Epidermal melanocyte (primary cell): ENCODE data around the gene C12orf56.
"Not testable (repeated sequence)": the region's sequence is repeated elsewhere in the genome, so short reads cannot be mapped to it uniquely, and the experiment has no call there.

Experiments used
- DNase-seq: peaks from one replicate; pipeline ENCODE4 v3.0.0; 2011; ENCODE audit warnings: low spot score; ENCODE audit not compliant: insufficient read length

The C12orf56 gene

DNA sequence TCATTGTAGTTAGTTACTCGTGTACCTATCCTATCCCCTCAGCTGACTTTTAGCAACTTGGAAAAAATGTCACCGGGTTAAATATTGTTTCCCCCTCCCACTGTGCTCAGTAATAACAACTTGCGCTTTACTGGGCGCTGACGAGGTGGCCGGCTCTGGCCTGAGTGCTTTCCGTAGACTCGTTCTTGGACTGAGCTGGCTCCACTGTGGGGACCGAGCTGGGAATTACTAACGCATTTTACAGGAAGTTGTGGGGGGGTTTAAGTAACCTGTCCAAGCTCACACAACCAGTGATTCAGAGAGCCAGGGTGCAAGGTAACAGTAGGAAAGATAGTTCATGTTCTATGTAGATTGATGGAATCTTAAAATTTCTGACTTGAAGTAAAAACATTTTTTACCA lies 86.0 kb downstream of the C12orf56 start:
- no peak for DNase-seq

DNA sequence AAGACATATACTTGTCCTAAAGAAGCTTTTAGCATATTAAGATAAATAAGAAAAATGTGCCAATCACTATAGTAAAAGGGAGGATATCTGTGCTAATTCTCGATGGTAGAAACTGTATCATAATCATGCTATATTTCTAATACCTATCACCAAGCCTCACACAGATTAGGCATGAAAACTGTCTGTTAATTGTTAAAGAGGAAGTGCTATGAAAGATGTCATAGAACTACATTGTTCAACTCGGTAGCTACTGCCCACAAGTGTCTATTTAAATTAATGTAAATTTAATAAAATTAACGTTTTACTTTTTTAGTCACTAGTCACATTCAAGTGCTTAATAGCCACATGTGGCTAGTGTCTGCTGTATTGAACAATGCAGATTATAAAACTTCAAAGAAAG lies 90.9 kb downstream of the C12orf56 start:
- no peak for DNase-seq

DNA sequence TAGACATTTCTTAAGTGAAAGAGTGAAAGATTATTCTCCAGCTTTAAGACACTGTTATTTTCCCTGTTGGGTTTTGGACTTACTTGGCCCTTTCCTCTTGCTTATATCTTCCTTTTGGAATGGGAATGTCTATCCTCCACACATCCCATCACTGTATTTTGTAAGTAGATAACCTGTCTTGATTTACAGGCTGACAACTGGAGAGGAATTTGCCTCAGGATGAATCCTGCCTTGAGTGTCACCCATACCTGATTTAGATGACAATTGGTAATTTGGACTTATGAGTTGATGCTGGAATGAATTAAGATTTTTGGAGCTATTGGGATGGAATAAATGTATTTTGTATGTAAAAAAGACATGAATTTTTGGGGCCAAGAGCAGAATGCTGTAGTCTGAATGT lies 94.3 kb downstream of the C12orf56 start:
- no peak for DNase-seq

DNA sequence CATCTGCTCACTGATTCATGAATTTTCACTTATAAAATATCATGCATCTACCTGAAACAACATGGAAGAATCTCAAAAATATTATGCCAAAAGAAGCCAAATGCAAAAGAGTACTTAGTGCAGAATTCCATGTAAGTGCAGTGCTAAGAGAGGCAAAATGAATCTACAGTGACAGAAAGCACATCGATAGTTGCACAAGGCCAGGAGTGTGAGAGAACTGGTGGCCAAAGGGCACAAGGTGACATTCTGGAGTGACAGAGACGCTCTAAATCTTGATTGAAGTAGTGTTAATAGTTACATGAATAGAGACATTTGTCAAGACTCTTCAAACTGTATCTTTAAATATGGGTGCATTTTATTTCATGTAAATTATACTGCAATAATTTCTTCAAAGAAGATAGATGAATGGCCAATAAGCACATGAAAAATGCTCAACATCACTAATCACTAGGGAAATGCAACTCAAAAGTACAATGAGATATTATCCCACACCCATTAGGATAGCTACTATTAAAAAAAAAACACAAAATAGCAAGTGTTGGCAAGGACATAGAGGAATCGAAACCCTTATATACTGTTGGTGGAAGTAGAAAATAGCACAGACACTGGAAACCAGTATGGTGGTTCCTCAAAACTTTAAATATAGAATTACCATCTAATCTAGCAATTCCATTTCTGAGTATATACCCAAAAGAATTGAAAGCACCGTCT lies 96.7 kb downstream of the C12orf56 start:
- no peak for DNase-seq

DNA sequence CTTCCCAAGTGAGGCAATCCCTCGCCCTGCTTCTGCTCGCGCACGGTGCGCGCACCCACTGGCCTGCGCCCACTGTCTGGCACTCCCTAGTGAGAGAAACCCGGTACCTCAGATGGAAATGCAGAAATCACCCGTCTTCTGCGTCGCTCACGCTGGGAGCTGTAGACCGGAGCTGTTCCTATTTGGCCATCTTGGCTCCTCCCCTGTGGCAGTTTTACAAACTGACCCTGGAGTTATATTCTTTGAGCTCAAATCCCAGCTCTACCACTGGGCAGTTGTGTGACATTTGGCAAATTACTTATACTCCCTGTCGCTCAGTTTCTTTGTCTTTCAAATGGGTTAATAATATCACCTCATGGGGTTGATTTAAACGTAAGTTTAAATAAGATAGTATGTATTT lies 97.4 kb downstream of the C12orf56 start:
- DNase-seq = not testable (repeated sequence)

DNA sequence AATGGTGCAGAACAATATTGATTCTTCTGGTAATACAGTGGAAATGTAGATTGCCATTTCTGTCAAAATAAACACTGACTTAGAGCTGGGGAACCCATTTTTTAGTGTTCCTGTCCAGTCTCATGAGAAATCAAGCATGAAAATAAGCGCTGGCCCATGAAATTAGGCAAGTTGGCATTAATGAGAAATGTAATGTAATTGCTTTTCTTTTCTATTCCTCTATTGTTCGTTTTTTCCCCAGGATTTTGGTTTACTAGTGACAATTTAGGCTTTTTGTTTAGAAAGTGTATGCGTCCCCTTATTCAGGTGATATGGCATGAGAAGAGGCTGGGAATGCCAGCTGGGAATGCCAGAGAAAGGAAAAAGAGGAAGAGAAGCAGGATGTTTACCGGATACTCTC lies 104.0 kb downstream of the C12orf56 start:
- no peak for DNase-seq

DNA sequence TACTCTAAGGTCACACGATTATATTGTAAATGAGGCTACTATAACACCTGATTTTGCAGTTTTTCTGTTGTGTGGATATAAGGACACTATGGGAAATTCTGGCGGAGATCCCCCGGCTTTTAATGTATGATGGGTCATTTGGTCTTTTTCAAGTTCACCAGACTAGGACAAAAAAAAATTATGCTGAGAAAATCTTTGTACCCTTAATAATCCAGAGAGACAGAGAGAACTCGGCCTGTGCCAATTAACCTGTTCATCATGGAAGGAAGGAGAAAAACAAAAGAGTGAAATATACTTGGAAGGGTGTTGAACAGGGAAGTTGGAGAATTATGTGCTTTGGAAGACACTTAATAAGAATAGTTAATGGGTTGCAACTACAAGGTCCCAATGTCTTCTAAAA lies 106.3 kb downstream of the C12orf56 start:
- no peak for DNase-seq

DNA sequence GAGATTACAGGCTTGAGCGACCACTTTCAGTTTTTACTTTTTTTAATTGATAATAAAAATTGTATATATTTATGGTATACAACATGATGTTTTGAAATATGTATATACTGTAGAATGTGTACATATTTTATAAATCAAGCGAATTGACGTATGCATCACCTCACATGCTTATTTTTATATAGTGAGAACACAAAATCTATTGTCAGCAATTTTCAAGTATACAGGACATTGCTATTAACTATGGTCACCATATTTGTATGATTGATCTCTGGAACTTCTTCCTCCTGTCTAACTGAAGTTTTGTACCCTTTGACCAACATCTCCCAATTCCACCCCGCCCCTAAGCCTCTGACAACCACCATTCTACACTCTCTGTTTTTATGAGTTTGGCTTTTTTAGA lies 112.1 kb downstream of the C12orf56 start:
- DNase-seq = no peak

DNA sequence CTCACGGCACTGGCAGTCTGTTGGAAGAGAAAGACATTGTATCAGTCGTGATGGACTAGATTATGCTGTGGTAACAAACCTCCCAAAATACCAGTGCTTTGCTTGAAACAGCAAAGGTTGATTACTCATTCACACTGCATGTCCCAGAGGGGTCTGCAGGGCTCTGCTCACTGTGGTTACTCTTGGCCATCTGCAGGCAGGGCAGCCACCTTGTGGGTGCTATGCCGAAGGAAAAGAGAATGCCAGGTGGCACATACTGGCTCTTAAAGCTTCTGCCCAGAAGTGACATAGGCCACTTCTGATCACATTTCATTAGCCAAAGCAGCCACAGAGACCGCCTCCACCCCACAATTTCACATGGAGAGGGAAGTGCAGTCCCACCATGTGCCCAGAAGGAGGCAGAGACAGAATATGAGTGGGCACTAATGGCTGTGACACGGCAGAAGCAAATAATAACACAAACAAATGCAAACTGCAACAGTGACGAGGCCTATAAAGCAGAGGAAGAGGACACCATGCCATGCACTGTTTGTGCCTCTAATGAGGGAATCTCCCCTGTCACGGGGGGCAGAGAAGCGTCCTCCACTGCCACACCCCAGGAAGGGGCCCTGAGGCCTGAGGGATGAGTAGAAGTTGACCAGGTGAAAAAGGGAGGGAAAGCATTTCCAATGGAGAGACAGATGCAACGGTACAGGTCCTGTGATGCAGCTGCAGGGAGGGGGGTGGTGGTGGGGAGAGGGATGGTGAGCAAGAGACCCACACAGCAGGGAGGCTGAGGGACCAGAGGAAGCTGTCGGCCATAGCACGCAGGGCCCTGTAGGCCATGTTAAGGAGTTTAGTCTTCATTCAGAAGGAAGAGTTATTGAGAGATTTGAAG lies 116.8 kb downstream of the C12orf56 start:
- DNase-seq = no peak

DNA sequence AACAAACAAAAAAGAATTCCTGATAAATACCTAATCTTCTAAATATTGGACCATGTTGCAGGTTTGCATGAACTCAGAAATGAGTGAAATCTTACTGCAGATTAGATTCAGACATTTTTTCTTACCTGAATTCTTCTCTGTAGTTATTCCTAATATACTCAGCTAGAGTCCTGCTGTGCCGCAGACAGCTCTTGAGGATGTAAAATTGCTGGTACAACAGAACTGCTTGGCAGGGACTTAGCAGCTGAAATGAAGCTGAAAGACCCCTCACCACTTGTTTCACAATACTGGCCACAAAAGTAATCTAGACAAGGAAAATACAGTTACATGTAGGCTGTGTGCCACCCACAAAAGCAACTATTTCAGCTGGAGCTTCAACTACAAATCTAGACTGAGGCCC lies 120.1 kb downstream of the C12orf56 start:
- no peak for DNase-seq

DNA sequence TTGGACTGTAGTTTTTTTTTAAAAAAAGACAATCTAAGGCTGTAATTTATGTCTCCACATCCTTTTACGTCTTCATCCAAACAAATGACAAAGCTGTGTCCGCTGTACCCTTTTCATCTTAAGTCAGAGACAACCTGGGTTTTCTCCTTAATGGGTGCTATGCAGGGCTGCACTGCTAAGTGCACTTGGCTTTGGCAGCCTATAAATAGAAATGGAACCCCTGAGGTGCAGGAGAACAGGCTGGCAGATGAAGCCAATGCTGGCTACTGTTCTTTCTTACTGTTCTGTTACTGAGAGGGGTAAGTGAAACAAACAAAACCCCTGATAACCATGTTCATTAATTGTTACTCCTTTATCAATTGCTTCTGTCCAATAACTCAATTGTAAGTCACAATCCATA lies 121.4 kb downstream of the C12orf56 start:
- DNase-seq = no peak

DNA sequence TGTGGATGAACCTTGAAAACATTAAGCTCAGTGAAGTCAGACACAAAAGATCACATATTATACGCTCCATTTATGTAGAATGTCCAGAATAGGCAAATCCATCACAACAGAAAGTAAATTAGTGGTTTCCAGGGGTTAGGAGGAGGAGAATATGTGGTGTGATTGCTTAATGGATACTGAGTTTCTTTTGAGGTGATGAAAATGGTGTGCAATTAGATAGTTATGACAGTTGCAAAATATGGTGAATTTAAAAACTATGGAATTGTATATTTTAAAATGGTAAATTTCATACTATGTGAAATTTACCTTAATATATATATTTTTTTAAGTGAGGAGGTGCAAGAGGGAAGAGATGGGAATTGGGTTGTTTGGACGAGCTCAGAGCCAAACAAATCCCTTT lies 122.1 kb downstream of the C12orf56 start:
- DNase-seq = no peak

DNA sequence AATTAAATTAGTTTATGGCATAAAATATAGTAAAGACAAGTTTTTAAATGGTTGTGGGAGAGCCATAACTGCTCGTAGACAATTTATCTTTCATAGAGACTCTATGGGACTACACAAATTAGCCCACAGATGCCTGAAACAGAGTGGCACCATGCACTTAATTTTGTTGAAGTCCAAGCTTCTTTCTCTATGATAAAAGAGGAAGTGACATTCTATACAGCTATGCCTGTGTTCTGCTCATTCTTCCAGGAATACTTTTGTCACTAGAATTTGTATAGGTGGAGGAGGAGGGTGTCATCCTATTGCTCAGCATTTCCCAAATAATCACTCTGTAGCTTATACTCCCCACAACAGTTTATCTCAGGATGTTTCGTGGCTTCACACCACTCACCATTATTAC lies 124.7 kb downstream of the C12orf56 start:
- no peak for DNase-seq

DNA sequence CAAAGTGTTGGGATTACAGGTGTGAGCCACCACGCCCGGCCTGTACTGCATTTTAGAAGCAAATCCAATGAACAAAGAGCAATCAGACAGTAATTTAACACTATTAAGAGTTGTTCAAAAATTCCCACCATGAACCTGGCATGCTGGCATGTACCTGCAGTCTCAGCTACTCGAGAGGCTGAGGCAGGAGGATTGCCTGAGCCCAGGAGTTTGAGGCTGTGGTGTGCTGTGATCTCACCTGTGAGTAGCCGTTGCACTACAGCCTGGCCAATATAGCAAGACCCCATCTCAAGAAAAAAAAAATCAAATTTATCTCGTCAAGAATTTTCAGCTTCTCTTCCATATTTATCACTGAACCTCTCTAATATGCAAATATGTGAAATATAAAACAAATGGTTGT lies 128.7 kb downstream of the C12orf56 start:
- DNase-seq = no peak

DNA sequence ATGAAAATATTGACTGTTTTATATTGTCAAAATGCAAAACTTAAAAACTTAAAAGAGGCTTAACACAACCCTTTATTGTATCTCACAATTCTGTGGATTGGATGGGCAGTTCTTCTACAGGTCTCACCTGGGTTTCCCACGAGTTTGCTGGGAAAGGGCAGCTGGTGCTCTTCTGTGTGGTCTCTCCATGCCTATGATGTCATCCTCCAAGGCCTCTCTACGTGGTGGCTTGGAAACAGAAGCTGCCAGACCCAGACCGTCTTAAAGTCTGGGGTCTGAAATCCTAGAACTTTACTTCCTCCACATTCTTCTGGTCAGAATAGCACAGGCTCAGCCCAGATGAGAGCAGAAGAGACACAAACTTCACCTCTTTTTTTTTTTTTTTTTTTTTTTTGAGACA lies 132.0 kb downstream of the C12orf56 start:
- DNase-seq = no peak

DNA sequence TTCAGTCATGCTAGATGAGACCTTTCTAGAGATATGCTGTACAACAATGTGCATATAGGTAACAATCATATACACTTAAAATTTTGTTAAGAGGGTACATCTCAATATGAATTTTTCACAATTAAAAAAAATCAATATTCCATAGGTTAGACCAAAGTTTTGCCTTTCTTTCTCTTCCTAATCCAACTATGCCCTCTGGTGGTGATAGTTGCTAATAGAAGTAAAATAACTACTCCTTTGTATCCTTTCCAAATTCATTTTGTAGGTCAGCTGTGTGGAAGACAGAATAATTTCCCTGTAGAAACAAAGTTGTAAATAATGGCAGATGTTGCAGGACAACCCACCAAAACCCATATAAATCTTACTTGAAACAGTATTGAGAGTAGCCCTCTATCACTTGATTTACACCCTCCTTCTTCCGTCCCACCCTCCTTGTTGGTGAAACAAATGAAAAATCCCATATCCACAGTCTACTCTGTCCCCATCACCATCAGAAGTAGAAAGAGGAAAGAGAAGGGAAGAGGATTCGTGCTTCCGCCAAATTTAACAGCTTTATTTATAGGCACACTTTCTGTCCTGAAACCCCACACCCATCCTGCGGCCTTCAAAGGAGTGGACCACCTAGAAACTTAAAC lies 134.3 kb downstream of the C12orf56 start:
- peak; percentile 17 for DNase-seq

DNA sequence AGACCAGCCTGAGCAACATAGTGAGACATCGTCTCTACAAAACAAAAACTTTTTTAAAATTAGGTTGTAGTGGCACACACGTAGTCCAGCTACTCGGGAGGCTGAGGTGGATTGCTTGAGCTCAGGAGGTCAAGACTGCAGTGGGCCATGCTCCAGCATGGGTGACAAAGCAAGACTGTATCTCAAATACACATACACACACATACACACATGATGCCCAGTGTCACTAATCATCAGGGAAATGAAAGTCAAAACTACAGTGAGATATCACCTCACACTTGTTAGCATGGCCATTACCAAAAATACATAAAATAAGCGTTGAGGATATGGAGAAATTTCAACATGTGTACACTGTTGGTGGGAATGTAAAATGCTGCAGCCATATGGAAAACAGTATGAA lies 135.3 kb downstream of the C12orf56 start:
- DNase-seq = no peak

DNA sequence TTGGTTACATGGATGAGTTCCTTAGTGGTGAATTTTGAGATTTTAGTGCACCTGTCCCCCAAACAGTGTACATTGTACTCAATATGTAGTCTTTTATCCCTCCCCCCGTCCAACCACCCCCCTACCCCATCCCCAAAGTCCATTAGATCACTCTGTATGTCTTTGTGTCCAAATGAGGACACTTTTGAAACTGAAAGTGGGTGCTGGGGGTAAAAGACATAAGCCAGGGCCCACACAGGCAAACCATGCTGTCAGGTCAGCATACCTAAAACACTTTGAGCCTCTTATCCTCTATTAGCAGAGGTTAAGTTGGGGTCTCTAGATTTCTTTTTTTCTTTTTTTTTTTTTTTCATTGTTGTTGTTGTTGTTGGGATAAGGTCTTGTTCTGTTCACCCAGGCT lies 137.2 kb downstream of the C12orf56 start:
- no peak for DNase-seq

DNA sequence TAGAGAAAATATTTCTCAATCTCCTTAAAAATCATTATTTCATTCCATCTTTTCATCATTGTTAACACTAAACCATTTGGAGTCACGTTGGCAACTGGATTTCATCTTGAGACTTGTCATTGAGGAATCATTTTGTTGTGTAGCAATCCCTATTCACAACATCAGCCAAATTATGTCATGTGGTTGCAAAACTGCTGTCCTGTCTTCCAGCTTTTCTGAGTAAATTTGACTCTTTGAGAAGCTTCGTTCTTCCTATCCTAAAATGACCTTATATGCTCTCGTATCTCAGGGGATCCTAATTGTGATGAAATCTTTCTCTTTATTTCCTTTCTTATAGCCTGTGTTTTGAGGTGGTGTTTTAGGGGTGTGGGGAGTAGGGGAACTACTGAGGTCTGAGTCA lies 137.9 kb downstream of the C12orf56 start:
- DNase-seq = peak; percentile 24

DNA sequence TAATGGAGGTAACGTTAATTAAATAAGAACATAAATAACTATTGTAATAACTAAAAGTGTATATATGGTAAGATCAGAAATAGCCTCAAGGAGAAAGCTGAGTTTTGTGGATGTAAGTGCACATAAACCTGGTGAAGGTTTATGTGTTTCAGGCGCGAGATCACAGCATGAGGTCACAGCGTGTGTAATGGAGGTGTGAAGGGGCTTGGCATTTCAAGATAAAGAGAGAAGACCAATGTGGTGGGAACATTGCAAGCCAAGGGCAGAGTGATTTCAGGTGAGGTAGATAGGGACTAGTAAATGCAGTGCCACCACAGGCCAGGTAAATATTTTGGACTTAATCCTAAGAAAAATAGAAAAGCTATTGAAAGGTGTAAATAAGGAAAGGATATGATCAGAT lies 146.7 kb downstream of the C12orf56 start:
- DNase-seq = no peak

DNA sequence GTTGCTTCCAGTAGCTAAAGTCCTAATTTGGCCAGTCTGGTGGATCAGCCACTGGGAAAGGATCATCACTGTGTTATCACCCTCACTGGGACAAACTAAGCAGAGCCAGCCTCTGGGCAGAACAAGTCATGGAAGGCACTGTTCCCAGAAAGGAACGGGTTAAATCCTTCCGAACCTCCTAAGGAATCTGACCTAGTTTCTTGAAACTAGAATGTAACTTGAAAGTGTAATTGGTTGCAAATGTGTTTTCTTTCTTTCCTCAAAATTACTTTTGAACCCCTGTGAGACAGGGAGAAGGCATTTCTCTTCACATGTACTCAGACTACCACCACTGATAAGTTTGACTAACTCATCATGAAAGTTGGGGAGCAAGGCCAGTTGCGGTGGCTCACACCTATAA lies 149.8 kb downstream of the C12orf56 start:
- no peak for DNase-seq

DNA sequence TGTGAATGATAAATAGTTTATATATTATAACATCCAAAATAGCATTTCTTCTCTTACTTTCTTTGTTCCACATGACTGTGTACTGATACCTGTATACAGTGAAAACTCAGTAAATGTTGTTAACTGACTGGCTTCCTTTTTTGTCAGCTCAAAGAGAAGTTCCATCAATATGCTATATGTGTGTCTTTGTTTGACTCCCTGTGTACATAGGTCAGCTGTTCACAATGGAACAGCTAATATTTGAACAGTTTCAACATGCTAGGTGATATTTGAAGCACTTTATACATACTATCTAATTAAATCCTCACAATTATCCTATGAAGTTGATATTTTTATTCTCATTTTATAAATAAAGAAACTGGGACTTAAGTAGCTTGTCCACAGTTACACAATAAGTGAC lies 153.2 kb downstream of the C12orf56 start:
- no peak for DNase-seq
